ENCODE measurements around the gene FAM13B. TPM values are rescaled to one million over a fixed set of nuclear protein-coding genes. Genes with fewer than 3 reads are reported as not detected.

FAM13B gene
- total and polyA plus RNA-seq, 2 of the 8 experiments (the other 6 are each of a cell fraction or from before 2014, with no cell fraction given): 6.4 to 17.0 TPM

- Histone ChIP-seq H3K27me3 (replicated peaks in 1 of 4; ENCODE audit: control insufficient read depth in 3 of 4, extremely low read depth in 1 of 4, insufficient read depth in 3 of 4, low read length in 3 of 4) (no peaks in the 10 kb centered on the region), H3K23me2 (ENCODE audit: low read depth, low read length) (peaks cover 4% of the 10 kb centered on the region; the same call in 1 of the 2 replicates), H2BK15ac (ENCODE audit: low read length) (no peak overlapping the region), H3K56ac (replicated peaks; ENCODE audit: insufficient read length, low read depth, low read length) (no peak overlapping the region), H2AK5ac (ENCODE audit: low read depth, low read length) (no peak overlapping the region), H2BK120ac (replicated peaks; ENCODE audit: low read depth, low read length) (no peak overlapping the region), H4K8ac (ENCODE audit: extremely low read depth, insufficient read depth, low read length) (no peak overlapping the region), H3K27ac (ENCODE audit: low read depth, low read length) (peak overlapping the region; percentile 87), H4K20me1 (replicated peaks in 1 of 2; ENCODE audit: control insufficient read depth in 1 of 2, insufficient read depth in 2 of 2, low read length in 2 of 2) (peaks cover 1 to 8% of the 10 kb centered on the region in 2 experiments), H2BK5ac (ENCODE audit: low read depth, low read length) (peak overlapping the region; percentile 76), H3K23ac (ENCODE audit: insufficient read length) (no peak overlapping the region), H3K9ac (replicated peaks in 1 of 4; ENCODE audit: extremely low read depth in 1 of 4, low read depth in 3 of 4, low read length in 3 of 4) (peak overlapping the region; percentile 60 to 84 (median 74); a peak in 6 of 7 replicates), H3K4me1 (replicated peaks in 1 of 4; ENCODE audit: control insufficient read depth in 3 of 4, insufficient read depth in 4 of 4, low read length in 3 of 4) (peaks cover 3 to 8% (median 4%) of the 10 kb centered on the region in 4 experiments; a peak in 3 of 7 replicates), H2BK20ac (ENCODE audit: low read length) (no peak overlapping the region), H3K36me3 (ENCODE audit: control insufficient read depth in 2 of 4, insufficient read depth in 4 of 4, low read length in 3 of 4) (no peaks in the 10 kb centered on the region), H3K9me3 (ENCODE audit: insufficient read depth in 2 of 2, low read depth in 1 of 2, low read length in 1 of 2) (no peaks in the 10 kb centered on the region), H4K91ac (replicated peaks; ENCODE audit: insufficient read length, low read length) (peak overlapping the region; percentile 12), H3K4ac (replicated peaks; ENCODE audit: insufficient read length, low read depth, low read length) (no peak overlapping the region), H3K4me2 (ENCODE audit: insufficient read depth in 1 of 2, low read depth in 2 of 2, low read length in 2 of 2) (peak overlapping the region; percentile 71 to 86), H2AFZ (ENCODE audit: low read length) (peak overlapping the region; percentile 83), H3K14ac (ENCODE audit: insufficient read length) (no peak overlapping the region), H3K18ac (ENCODE audit: extremely low read depth, low read length) (peak overlapping the region; percentile 78), H3K79me1 (ENCODE audit: low read depth, low read length) (peaks cover 3% of the 10 kb centered on the region; the same call in 1 of the 2 replicates), H3K4me3 (ENCODE audit: extremely low read depth in 1 of 4, insufficient read depth in 2 of 4, low read depth in 3 of 4, low read length in 4 of 4) (peak overlapping the region; percentile 74 to 98 (median 84)), H4K5ac (ENCODE audit: insufficient read length, low read depth, low read length) (peak overlapping the region; percentile 57), H2BK12ac (ENCODE audit: low read depth, low read length) (peak overlapping the region; percentile 14; the same call in 1 of the 2 replicates), H3K79me2 (ENCODE audit: control insufficient read depth in 1 of 2, insufficient read depth in 2 of 2, low read length in 2 of 2) (peaks cover 28 to 38% of the 10 kb centered on the region in 2 experiments)
- DNase-seq (ENCODE audit: low read depth in 1 of 2, low spot score in 2 of 2) (peak in 1 of 2 experiments; percentile 29), FAIRE-seq (no peak)
- TF ChIP-seq POU5F1 (IDR thresholded peaks at IDR 0.05; ENCODE audit: low read depth, low read length) (no peak), CEBPB (IDR thresholded peaks at IDR 0.05; ENCODE audit: low read depth, low read length) (no peak), POLR2A (IDR thresholded peaks at IDR 0.05; ENCODE audit: control extremely low read depth in 1 of 2, low read depth in 2 of 2, low read length in 2 of 2) (peak in 1 of 2 experiments; percentile 39; a peak in 1 of 3 replicates), CHD2 (IDR thresholded peaks at IDR 0.05; ENCODE audit: low read length) (no peak), TBP (IDR thresholded peaks at IDR 0.05; ENCODE audit: low read depth, low read length) (peak; percentile 36; the same call in 1 of the 2 replicates), KDM1A (IDR thresholded peaks at IDR 0.05; ENCODE audit: borderline replicate concordance, low read length) (no peak), CREB1 (IDR thresholded peaks at IDR 0.05) (0 out of 2 replicates have a peak, but pooled peaks have one; percentile 5)
- POLR2A ChIA-PET (ENCODE audit: partially characterized antibody): interaction anchor here (0.7 to 1.5 kb wide), 8 partner anchors 9 to 280 kb away, joined by 3 to 4 read pairs (median 4); no protein-coding TSS in a partner anchor
- CTCF ChIA-PET (ENCODE audit: partially characterized antibody): interaction anchor here (0.7 to 12.1 kb wide), 7 partner anchors 12 to 781 kb away, joined by 3 to 179 read pairs (median 7); partner anchors contain the start of gene WNT8A
- WGBS, 2 experiments (ENCODE audit: extremely low coverage in 1 of 2, insufficient coverage in 1 of 2, insufficient read length in 1 of 2, insufficient replicate concordance in 2 of 2, low coverage in 1 of 2, low lambda C conversion rate in 2 of 2, missing lambda C conversion rate in 1 of 2): 5% methylated on average over 14 of the region's 15 CpGs; no CpG with 5 or more reads in 1 of the 2 experiments
These were observed 518 bp upstream of the FAM13B start for GRCh38 chr5:138033386-138033808.

All from H1 (cell line).